H1 (cell line): ENCODE data around the gene PLD5. TPM values are rescaled to one million over a fixed set of nuclear protein-coding genes. Genes with fewer than 3 reads are reported as not detected.

ENCODE experiments used
- ASH2L ChIP-seq: fragments of 200-600, 300-600 bp; sonication (generic); IDR thresholded peaks from one replicate; pipeline ENCODE4 v1.7.1; 2017; ENCODE audit warnings: low read length
- ATF3 ChIP-seq: IDR thresholded peaks from 2 replicates; pipeline ENCODE4 v1.6.1; 2011; ENCODE audit warnings: low read depth, mild to moderate bottlenecking, low read length; ENCODE audit not compliant: insufficient read depth
- BCL11A ChIP-seq, 2 experiments: IDR thresholded peaks; one replicate each; pipeline ENCODE4 v1.6.1; 2011; ENCODE audit warnings: low read depth in 2 of 2, low read length in 2 of 2, mild to moderate bottlenecking in 2 of 2
- EZH2 ChIP-seq: fragments of 200-600 bp; sonication (generic); IDR thresholded peaks from 2 replicates; pipeline ENCODE4 v1.7.1; 2012; ENCODE audit warnings: low read depth, mild to moderate bottlenecking, moderate library complexity, low read length, inconsistent platforms; ENCODE audit not compliant: severe bottlenecking
- NRF1 ChIP-seq: IDR thresholded peaks from 2 replicates; pipeline ENCODE4 v1.6.1; 2011; ENCODE audit warnings: mild to moderate bottlenecking, low read depth, low read length, improper control_type of control experiment
- SAP30 ChIP-seq: fragments of 300-600 bp; sonication (generic); IDR thresholded peaks from 2 replicates; pipeline ENCODE4 v1.7.1; 2012; ENCODE audit warnings: low read length, moderate library complexity, mild to moderate bottlenecking, inconsistent platforms; ENCODE audit not compliant: insufficient read depth, insufficient replicate concordance
- ZNF274 ChIP-seq: IDR thresholded peaks from 2 replicates; pipeline ENCODE4 v1.7.0; 2012; ENCODE audit warnings: low read length, borderline replicate concordance; ENCODE audit errors: extremely low read depth
- polyA plus RNA-seq, 7 experiments: library from polyadenylated mRNA; depleted of rRNA in 3 of 7; stranded (reverse) in 5 of 7; unstranded in 2 of 7; fragments of >200 nt in 5 of 7; fragments of 200-250 nt in 2 of 7; gene quantifications; 1 replicate in 5 of 7; 2 replicates in 1 of 7; 4 replicates in 1 of 7; pipeline versions ENCODE4 v1.2.1 to v1.2.3, GENCODE V29; 2011 to 2013; ENCODE audit warnings: missing spikeins in 2 of 7, mixed read lengths in 2 of 7
- total RNA-seq: library from RNA; stranded (reverse); fragmentation: NEBNext Ultra II Directional; extraction: Animal tissue kit (Norgen Biotek cat#: 25700); gene quantifications from 2 replicates; pipeline ENCODE4 v1.2.1, GENCODE V29; 2021

The PLD5 gene
- total and polyA plus RNA-seq, 2 of the 8 experiments (the other 6 are each of a cell fraction or from before 2014, with no cell fraction given): 0.86 to 8.5 TPM

- no peak for TF ChIP-seq NRF1
- TF ChIP-seq BCL11A (IDR thresholded peaks at IDR 0.05; ENCODE audit: low read depth in 2 of 2, low read length in 2 of 2): no peak
- TF ChIP-seq ASH2L: no peak
- no peak for TF ChIP-seq EZH2
- TF ChIP-seq ATF3: no peak
- TF ChIP-seq SAP30: no peak
- TF ChIP-seq ZNF274: no peak
Measured at GRCh38 chr1:242240691-242241090, 283.8 kb downstream of the PLD5 start (continued).
